GM11168 (cell line): ENCODE data around the gene DCST1.

ENCODE experiments used
- in situ Hi-C: fragments of 300-500 bp; cut with MboI; formaldehyde crosslinking; loops from one replicate; pipeline ENCODE4 v1.12.0; 2022; ENCODE audit warnings: low sequenced_read_pairs; ENCODE audit not compliant: unreplicated experiment

The DCST1 gene

GRCh38 chr1:155029513-155030242 lies 3.9 kb upstream of the DCST1 start:
- in situ Hi-C loops, result no loop called here

- in situ Hi-C loops, result no loop called here
These were observed 3.3 kb upstream of the DCST1 start for GRCh38 chr1:155030243-155030795.

DNA sequence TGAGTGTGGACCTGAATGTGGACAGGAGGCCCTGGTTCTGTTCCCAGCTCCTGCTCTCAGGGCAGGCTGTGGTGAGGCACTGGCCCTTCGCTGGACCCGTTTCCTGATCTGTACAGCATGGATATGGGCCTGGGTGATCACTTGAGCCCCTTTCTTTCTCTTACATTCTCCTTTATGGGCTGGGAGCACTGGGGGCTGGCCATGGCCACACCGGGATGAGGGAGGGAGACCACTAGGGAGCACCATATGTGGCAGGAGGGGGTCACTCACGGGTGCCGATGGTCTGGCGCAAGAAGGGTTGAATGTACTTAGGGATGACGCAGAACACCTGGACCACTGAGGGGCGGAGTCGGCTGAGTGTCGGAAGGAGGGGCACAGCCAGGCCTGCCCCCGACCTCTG lies 2.7 kb upstream of the DCST1 start:
- in situ Hi-C loops, result no loop called here

- in situ Hi-C loops, result no loop called here
These were observed 738 bp upstream of the DCST1 start for GRCh38 chr1:155032886-155033285.

GRCh38 chr1:155034318-155035208 lies 939 bp downstream of the DCST1 start:
- in situ Hi-C loops, result no loop called here

DNA sequence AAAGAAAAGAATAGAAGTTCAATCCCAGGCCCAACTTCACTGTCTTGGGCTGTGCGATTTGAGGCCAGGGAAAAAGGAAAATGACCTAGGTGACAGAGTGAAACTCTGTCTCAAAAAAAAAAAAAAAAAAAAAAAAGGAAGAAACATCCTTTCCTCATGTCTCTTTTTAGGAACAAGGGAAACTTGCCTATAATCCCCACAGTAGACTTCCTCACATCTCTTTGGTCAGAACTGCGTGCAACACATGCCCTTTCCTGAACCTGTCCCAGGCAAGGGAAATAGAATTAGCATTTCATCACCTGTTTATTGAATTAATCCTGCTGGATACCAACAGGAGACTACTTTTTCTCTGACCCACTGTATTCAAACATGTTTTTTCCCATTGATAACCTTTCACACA lies 2.3 kb downstream of the DCST1 start:
- in situ Hi-C loops, result no loop called here

DNA sequence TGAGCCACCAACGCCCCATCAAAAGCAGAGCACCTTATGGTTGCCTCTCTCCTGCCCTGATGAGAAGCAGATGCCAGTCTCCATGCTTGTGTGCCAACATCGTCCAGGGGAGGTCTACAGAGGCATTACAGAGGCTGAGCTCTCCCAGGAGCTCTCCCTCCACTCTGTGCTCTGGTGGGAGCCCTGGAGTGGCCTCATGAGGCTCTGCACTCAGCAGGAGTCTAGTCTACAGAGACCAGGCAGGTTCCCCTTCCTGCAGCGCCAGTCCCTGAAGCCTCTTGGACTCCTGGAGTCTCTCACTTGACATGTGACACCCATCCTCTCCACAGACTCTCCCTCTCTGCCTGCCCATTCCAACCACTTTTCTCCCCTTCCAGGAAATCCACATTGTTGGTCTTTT lies 3.4 kb downstream of the DCST1 start:
- in situ Hi-C loops, result no loop called here

DNA sequence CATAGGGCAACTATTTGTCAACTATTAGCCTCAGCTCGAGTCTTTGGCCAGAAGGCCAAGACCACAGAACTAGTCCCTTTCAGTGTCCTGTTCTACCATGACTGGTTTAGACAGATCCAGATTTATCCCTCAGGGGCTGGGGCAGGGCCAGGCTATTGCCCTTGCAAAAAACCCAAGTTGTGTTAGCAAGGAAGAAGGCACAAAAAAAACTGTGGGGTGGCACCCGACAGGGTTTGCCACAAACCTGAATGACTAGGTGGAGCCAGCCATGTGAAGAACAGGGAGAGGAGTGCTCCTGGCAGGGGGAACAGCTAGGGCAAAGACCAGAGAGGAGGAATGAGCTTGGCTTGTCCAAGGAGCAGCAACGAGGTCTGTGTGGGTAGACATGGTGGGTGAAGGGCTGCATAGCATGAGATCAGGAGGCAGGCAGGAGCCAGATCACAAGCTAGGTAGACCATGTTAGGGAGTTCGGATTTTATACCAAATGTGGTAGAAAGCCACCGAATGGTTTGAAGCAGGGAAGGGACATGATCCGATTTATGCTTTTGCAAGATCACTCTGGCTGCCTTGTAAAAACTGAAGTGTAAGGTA lies 4.3 kb downstream of the DCST1 start:
- in situ Hi-C loops, result no loop called here

GRCh38 chr1:155038602-155039307 lies 5.1 kb downstream of the DCST1 start:
- in situ Hi-C loops, result no loop called here

GRCh38 chr1:155039308-155039669 lies 5.7 kb downstream of the DCST1 start:
- in situ Hi-C loops, result no loop called here

DNA sequence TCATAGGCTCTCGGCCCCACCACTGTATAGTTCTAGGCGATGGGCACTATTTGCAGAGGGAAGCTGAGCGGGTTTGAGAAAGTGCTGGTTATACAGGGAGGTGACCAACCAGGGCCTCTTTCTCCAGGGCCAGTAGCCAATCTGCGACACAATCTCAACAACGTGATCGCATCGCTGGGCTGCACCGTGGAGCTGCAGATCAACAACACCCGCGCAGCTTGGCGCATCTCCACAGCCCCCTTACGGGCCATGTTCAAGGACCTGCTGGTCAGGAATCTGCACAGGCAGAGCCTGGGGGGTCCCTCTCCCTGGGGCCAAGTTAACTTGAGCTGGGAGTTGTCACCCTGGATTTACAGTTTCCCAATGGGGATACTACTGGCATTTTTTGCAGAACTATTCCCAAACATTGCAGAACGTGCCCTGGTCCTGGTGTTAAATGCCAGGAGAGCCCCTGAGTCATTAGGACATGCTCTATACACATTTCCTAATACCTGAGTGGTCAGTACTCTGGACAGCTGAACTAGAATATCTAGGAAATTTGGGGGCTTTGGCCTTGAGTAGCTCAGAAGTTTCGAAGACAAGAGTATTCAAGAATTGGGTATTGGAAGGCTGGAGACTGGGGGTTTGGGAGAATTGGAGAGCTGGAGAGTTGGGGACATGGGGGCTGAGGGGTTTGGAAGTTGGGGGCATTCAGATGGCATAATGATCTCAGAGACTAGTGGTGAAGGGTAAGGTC lies 6.9 kb downstream of the DCST1 start:
- in situ Hi-C loops, result no loop called here

GRCh38 chr1:155042789-155043188 lies 9.2 kb downstream of the DCST1 start:
- in situ Hi-C loops, result no loop called here

- in situ Hi-C loops, result no loop called here
These were observed 9.7 kb downstream of the DCST1 start for GRCh38 chr1:155043301-155043702.

DNA sequence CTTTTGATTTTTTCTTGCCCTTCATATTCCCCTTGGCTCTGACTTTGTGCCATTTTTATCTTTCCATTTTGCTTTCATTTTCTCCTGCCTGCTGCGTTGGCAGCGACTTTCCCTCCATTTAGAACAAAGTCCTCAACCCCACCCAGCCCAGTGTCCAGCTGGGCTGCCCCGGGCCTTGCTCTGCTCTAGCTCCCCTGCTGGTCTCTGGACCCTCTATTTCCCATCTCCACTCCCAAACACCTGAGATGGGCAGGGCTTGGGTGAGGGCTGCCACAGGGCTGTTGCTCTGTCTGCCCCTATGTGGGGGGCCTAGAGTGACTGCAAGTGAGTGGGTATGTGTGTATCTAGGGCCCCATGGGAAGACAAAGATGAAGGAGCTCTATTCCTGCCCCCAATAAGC lies 10.2 kb downstream of the DCST1 start:
- in situ Hi-C loops, result no loop called here

DNA sequence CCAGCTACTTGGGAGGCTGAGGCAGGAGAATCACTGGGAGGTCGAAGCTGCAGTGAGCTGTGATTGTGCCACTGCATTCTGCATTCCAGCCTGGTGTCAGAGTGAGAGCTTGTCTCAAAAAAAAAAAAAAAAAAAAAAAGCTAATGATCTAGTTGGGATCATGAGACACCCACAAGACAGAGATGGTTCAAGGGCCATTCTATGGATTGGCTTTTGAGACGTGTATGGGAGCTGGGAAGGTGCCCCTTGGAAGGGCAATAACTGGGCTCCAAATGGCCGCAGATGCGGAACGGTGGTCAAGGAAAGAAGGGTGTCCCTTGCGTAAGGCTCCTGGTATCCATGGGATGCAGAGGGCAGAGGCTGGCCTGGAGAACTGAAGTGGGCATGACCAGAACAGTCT lies 10.7 kb downstream of the DCST1 start:
- in situ Hi-C loops, result no loop called here

GRCh38 chr1:155044812-155045657 lies 11.4 kb downstream of the DCST1 start:
- in situ Hi-C loops, result no loop called here

- in situ Hi-C loops, result no loop called here
These were observed 15.1 kb downstream of the DCST1 start for GRCh38 chr1:155048449-155049334.
